Mesenchymal stem cell (in vitro differentiated cells and primary cell): ENCODE results near the gene CLDN22.

Source experiments
- DNase-seq: peaks from one replicate; pipeline ENCODE4 v3.0.0-alpha.2; 2013
- H2AFZ ChIP-seq: one replicate; pipeline ENCODE4 v1.6.1; 2013; ENCODE audit warnings: low read depth, mild to moderate bottlenecking, control low read depth, inconsistent platforms, low read length, moderate library complexity
- H2AK5ac ChIP-seq: 2 replicates; pipeline ENCODE4 v1.6.1; 2013; ENCODE audit warnings: low read length, moderate library complexity, mild to moderate bottlenecking, inconsistent platforms; ENCODE audit not compliant: severe bottlenecking
- H2BK120ac ChIP-seq: one replicate; pipeline ENCODE4 v1.6.1; 2013; ENCODE audit warnings: low read depth, mild to moderate bottlenecking, inconsistent platforms, low read length, moderate library complexity
- H2BK12ac ChIP-seq, 2 experiments: one replicate each; pipeline ENCODE4 v1.6.1; 2013; ENCODE audit warnings: inconsistent platforms in 2 of 2, low read length in 2 of 2, mild to moderate bottlenecking in 2 of 2, moderate library complexity in 2 of 2, control low read depth in 1 of 2
- H2BK15ac ChIP-seq: one replicate; pipeline ENCODE4 v1.6.1; 2013; ENCODE audit warnings: mild to moderate bottlenecking, low read depth, inconsistent platforms; ENCODE audit not compliant: poor library complexity, severe bottlenecking
- H2BK5ac ChIP-seq: 2 replicates; pipeline ENCODE4 v1.6.1; 2013; ENCODE audit warnings: low read depth, mild to moderate bottlenecking, low read length, control low read depth, inconsistent platforms; ENCODE audit not compliant: poor library complexity, severe bottlenecking
- H3K14ac ChIP-seq, 2 experiments: one replicate each; pipeline ENCODE4 v1.6.1; 2013; ENCODE audit warnings: inconsistent platforms in 2 of 2, low read length in 2 of 2, control low read depth in 1 of 2, mild to moderate bottlenecking in 1 of 2, moderate library complexity in 1 of 2
- H3K18ac ChIP-seq, 2 experiments: one replicate each; pipeline ENCODE4 v1.6.1; 2013; ENCODE audit warnings: inconsistent platforms in 2 of 2, low read length in 2 of 2, control low read depth in 1 of 2, low read depth in 1 of 2, mild to moderate bottlenecking in 1 of 2
- H3K23ac ChIP-seq, 2 experiments: one replicate each; pipeline ENCODE4 v1.6.1; 2013; ENCODE audit warnings: inconsistent platforms in 2 of 2, low read length in 2 of 2, mild to moderate bottlenecking in 2 of 2, moderate library complexity in 2 of 2, control low read depth in 1 of 2
- H3K27ac ChIP-seq: 2 replicates; pipeline ENCODE4 v1.5.1; 2013; ENCODE audit warnings: mild to moderate bottlenecking, moderate library complexity, low read length, control low read depth, inconsistent platforms; ENCODE audit not compliant: poor library complexity, severe bottlenecking
- H3K27me3 ChIP-seq, 2 experiments: 2 replicates each; pipeline versions ENCODE4 v1.6.1 to v1.7.0; 2013; ENCODE audit warnings: low read length in 2 of 2, mild to moderate bottlenecking in 2 of 2, moderate library complexity in 2 of 2, control low read depth in 1 of 2, inconsistent platforms in 1 of 2; ENCODE audit not compliant: control insufficient read depth in 1 of 2, insufficient read depth in 1 of 2
- H3K36me3 ChIP-seq, 2 experiments: 2 replicates each; pipeline versions ENCODE4 v1.6.1 to v1.7.0; 2013; ENCODE audit warnings: low read length in 2 of 2, control low read depth in 1 of 2, inconsistent platforms in 1 of 2, low read depth in 1 of 2, mild to moderate bottlenecking in 1 of 2; ENCODE audit not compliant: insufficient read depth in 2 of 2, control insufficient read depth in 1 of 2
- H3K4ac ChIP-seq, 2 experiments: one replicate each; pipeline ENCODE4 v1.6.1; 2013; ENCODE audit warnings: inconsistent platforms in 2 of 2, low read length in 2 of 2, mild to moderate bottlenecking in 2 of 2, moderate library complexity in 2 of 2, control low read depth in 1 of 2, low read depth in 1 of 2
- H3K4me1 ChIP-seq: 2 replicates; pipeline ENCODE4 v1.6.1; 2013; ENCODE audit warnings: low read depth, low read length, control low read depth; ENCODE audit not compliant: control insufficient read depth, insufficient read depth
- H3K4me2 ChIP-seq: 2 replicates; pipeline ENCODE4 v1.6.1; 2013; ENCODE audit warnings: low read length, mild to moderate bottlenecking, inconsistent platforms; ENCODE audit not compliant: poor library complexity, severe bottlenecking
- H3K4me3 ChIP-seq, 2 experiments: 2 replicates each; pipeline versions ENCODE4 v1.5.1 to v1.7.0; 2013; ENCODE audit warnings: low read length in 2 of 2, mild to moderate bottlenecking in 2 of 2, control low read depth in 1 of 2, low read depth in 1 of 2; ENCODE audit not compliant: insufficient read depth in 1 of 2
- H3K79me1 ChIP-seq: replicated peaks from 2 replicates; pipeline ENCODE4 v1.6.1; 2013; ENCODE audit warnings: mild to moderate bottlenecking, control low read depth, low read length, inconsistent platforms; ENCODE audit not compliant: poor library complexity, severe bottlenecking
- H3K9ac ChIP-seq: 2 replicates; pipeline ENCODE4 v1.7.0; 2013; ENCODE audit warnings: mild to moderate bottlenecking, low read length, moderate library complexity
- H3K9me3 ChIP-seq: 2 replicates; pipeline ENCODE4 v1.7.0; 2013; ENCODE audit warnings: mild to moderate bottlenecking, low read length; ENCODE audit not compliant: control insufficient read depth
- H4K8ac ChIP-seq: one replicate; pipeline ENCODE4 v1.6.1; 2013; ENCODE audit warnings: inconsistent platforms, mild to moderate bottlenecking, low read length, moderate library complexity
- H4K91ac ChIP-seq: one replicate; pipeline ENCODE4 v1.6.1; 2013; ENCODE audit warnings: mild to moderate bottlenecking, low read length, inconsistent platforms
- WGBS: methylation state at CpG from one replicate; pipeline ENCODE4 v1.1.7; 2013; ENCODE audit warnings: mixed read lengths; 5-methylcytosine and 5-hydroxymethylcytosine counted together

The CLDN22 gene

GRCh38 chr4:183362916-183363542, 43.0 kb upstream of the CLDN22 start:
- Histone ChIP-seq H2BK12ac (no peak overlapping the region), H4K91ac (no peak overlapping the region), H3K18ac (no peak overlapping the region), H3K36me3 (no peaks in the 10 kb centered on the region), H2BK120ac (no peak overlapping the region), H3K4ac (no peak overlapping the region), H3K9ac (no peak overlapping the region), H2AK5ac (no peak overlapping the region), H3K27ac (no peak overlapping the region), H2BK5ac (no peak overlapping the region), H3K4me3 (no peak overlapping the region), H3K27me3 (peaks cover 0 to 19% of the 10 kb centered on the region in 2 experiments), H3K4me2 (no peak overlapping the region), H3K23ac (no peak overlapping the region), H4K8ac (no peak overlapping the region), H2BK15ac (no peak overlapping the region), H3K9me3 (no peaks in the 10 kb centered on the region), H3K4me1 (no peaks in the 10 kb centered on the region), H3K79me1 (no peaks in the 10 kb centered on the region), H2AFZ (no peak overlapping the region), H3K14ac (no peak overlapping the region)
- WGBS = 73% methylated on average over 15 of the region's 15 CpGs
- peak; percentile 5 for DNase-seq

GRCh38 chr4:183362036-183362435, 42.0 kb upstream of the CLDN22 start:
- H3K9ac ChIP-seq = no peak overlapping the region
- H3K4me3 ChIP-seq = no peak overlapping the region
- peaks cover 0 to 20% of the 10 kb centered on the region in 2 experiments for H3K27me3 ChIP-seq
- no peak overlapping the region for H4K8ac ChIP-seq
- no peak overlapping the region for H3K4me2 ChIP-seq
- no peak overlapping the region for H4K91ac ChIP-seq
- no peak overlapping the region for H3K27ac ChIP-seq
- no peaks in the 10 kb centered on the region for H3K36me3 ChIP-seq
- no peak overlapping the region for H2AK5ac ChIP-seq
- 94% methylated on average over 4 of the region's 4 CpGs for WGBS
- H3K4ac ChIP-seq = no peak overlapping the region
- no peak overlapping the region for H3K23ac ChIP-seq
- no peak overlapping the region for H2BK120ac ChIP-seq
- DNase-seq = no peak
- H2BK5ac ChIP-seq = no peak overlapping the region
- H3K14ac ChIP-seq = no peak overlapping the region
- H2BK12ac ChIP-seq = no peak overlapping the region
- H3K79me1 ChIP-seq = no peaks in the 10 kb centered on the region
- H2BK15ac ChIP-seq = no peak overlapping the region
- no peaks in the 10 kb centered on the region for H3K4me1 ChIP-seq
- H2AFZ ChIP-seq = no peak overlapping the region
- no peaks in the 10 kb centered on the region for H3K9me3 ChIP-seq
- no peak overlapping the region for H3K18ac ChIP-seq

GRCh38 chr4:183360161-183360919, 40.3 kb upstream of the CLDN22 start:
- no peak overlapping the region for H3K4me2 ChIP-seq
- no peak overlapping the region for H3K23ac ChIP-seq
- no peaks in the 10 kb centered on the region for H3K4me1 ChIP-seq
- H3K18ac ChIP-seq = peak overlapping the region in 1 of 2 experiments; percentile 55
- no peak overlapping the region for H3K4me3 ChIP-seq
- H2BK5ac ChIP-seq = no peak overlapping the region
- no peaks in the 10 kb centered on the region for H3K79me1 ChIP-seq
- 41% methylated on average over 9 of the region's 11 CpGs for WGBS
- DNase-seq = peak; percentile 65
- peak overlapping the region; percentile 35 for H4K91ac ChIP-seq
- peak overlapping the region; percentile 5 for H4K8ac ChIP-seq
- no peak overlapping the region for H2BK15ac ChIP-seq
- H3K4ac ChIP-seq = no peak overlapping the region
- no peak overlapping the region for H3K14ac ChIP-seq
- no peak overlapping the region for H2AFZ ChIP-seq
- H3K27ac ChIP-seq = no peak overlapping the region
- no peaks in the 10 kb centered on the region for H3K36me3 ChIP-seq
- H3K9me3 ChIP-seq = no peaks in the 10 kb centered on the region
- no peak overlapping the region for H2BK12ac ChIP-seq
- H2BK120ac ChIP-seq = no peak overlapping the region
- no peak overlapping the region for H2AK5ac ChIP-seq
- no peak overlapping the region for H3K9ac ChIP-seq
- H3K27me3 ChIP-seq = peaks cover 0 to 24% of the 10 kb centered on the region in 2 experiments

- no peaks in the 10 kb centered on the region for H3K9me3 ChIP-seq
- 95% methylated on average over 13 of the region's 13 CpGs for WGBS
- no peak overlapping the region for H3K14ac ChIP-seq
- H3K4ac ChIP-seq = no peak overlapping the region
- H2BK5ac ChIP-seq = no peak overlapping the region
- H3K4me3 ChIP-seq = no peak overlapping the region
- H4K8ac ChIP-seq = no peak overlapping the region
- H3K4me1 ChIP-seq = no peaks in the 10 kb centered on the region
- no peak overlapping the region for H3K18ac ChIP-seq
- H2AK5ac ChIP-seq = no peak overlapping the region
- no peak overlapping the region for H3K27ac ChIP-seq
- H2BK120ac ChIP-seq = no peak overlapping the region
- peaks cover 0 to 17% of the 10 kb centered on the region in 2 experiments for H3K27me3 ChIP-seq
- no peaks in the 10 kb centered on the region for H3K36me3 ChIP-seq
- H2AFZ ChIP-seq = no peak overlapping the region
- H2BK15ac ChIP-seq = no peak overlapping the region
- no peak overlapping the region for H4K91ac ChIP-seq
- H3K4me2 ChIP-seq = no peak overlapping the region
- no peak for DNase-seq
- no peaks in the 10 kb centered on the region for H3K79me1 ChIP-seq
- no peak overlapping the region for H3K23ac ChIP-seq
- H2BK12ac ChIP-seq = peak overlapping the region in 1 of 2 experiments; percentile 6
- no peak overlapping the region for H3K9ac ChIP-seq
These were observed 38.2 kb upstream of the CLDN22 start for GRCh38 chr4:183358215-183358755.
